ENCODE results near the gene DHX40. TPM values are rescaled to one million over a fixed set of nuclear protein-coding genes. Genes with fewer than 3 reads are reported as not detected.

The DHX40 gene
- total and polyA plus RNA-seq, 2 of the 13 experiments (the other 11 are each of a cell fraction or from before 2014, with no cell fraction given) = 22.2 to 37.0 TPM

DNA sequence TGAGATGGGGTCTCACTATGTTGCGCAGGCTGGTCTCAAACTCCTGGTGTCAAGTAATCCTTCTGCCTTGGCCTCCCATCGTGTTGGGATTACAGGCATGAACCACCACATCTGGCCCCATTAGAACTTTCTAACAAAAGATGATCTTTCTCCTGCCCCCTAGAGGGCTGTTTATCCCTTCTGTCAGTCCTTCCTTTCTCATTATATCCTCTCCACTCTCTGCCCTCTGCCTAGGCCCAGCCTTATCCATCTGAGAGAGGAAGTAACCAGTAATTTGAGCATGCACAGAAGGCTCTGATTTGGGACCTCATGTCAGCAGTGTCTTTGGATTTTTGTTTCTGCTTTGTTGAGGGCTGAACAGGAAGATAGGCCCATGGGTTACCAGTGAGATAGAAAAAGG, 4.4 kb upstream of the DHX40 start (continued):
- TF ChIP-seq, protein P1, sequence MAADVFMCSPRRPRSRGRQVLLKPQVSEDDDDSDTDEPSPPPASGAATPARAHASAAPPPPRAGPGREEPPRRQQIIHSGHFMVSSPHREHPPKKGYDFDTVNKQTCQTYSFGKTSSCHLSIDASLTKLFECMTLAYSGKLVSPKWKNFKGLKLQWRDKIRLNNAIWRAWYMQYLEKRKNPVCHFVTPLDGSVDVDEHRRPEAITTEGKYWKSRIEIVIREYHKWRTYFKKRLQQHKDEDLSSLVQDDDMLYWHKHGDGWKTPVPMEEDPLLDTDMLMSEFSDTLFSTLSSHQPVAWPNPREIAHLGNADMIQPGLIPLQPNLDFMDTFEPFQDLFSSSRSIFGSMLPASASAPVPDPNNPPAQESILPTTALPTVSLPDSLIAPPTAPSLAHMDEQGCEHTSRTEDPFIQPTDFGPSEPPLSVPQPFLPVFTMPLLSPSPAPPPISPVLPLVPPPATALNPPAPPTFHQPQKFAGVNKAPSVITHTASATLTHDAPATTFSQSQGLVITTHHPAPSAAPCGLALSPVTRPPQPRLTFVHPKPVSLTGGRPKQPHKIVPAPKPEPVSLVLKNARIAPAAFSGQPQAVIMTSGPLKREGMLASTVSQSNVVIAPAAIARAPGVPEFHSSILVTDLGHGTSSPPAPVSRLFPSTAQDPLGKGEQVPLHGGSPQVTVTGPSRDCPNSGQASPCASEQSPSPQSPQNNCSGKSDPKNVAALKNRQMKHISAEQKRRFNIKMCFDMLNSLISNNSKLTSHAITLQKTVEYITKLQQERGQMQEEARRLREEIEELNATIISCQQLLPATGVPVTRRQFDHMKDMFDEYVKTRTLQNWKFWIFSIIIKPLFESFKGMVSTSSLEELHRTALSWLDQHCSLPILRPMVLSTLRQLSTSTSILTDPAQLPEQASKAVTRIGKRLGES (CRISPR knock-in tag; IDR thresholded peaks at IDR 0.05; ENCODE audit: borderline replicate concordance) = no peak
- TF ChIP-seq ZNF629 (CRISPR knock-in tag; conservative IDR thresholded peaks at IDR 0.05) = no peak
- no peak for TF ChIP-seq TBX2 (CRISPR knock-in tag; IDR thresholded peaks at IDR 0.05; ENCODE audit: borderline replicate concordance)
- TF ChIP-seq ZMYM4 (CRISPR knock-in tag; IDR thresholded peaks at IDR 0.05) = 0 out of 2 replicates have a peak, but pooled peaks have one; percentile 34

- DNase-seq (ENCODE audit: low spot score) (peak; percentile 80), ATAC-seq (peak; percentile 96), FAIRE-seq (peak; percentile 94)
- H3K27me3 ChIP-seq (ENCODE audit: control insufficient read depth in 1 of 2, insufficient read depth in 2 of 2, low read length in 2 of 2) = no peaks in the 10 kb centered on the region; a peak in 1 of 5 replicates
- peaks cover 11% of the 10 kb centered on the region for H3K79me2 ChIP-seq (ENCODE audit: insufficient read depth, low read length)
- BruUV-seq (replicated peaks) = no TSS peak
- H3K36me3 ChIP-seq (replicated peaks in 1 of 2; ENCODE audit: control insufficient read depth in 1 of 2, insufficient read depth in 2 of 2, low read length in 2 of 2) = 0 out of 5 replicates have a peak, but pooled peaks cover 0 to 3% of the 10 kb centered on the region in 2 experiments
- peak overlapping the region; percentile 83 for H2AFZ ChIP-seq (ENCODE audit: low read length)
- peak overlapping the region; percentile 65 for H3K4me2 ChIP-seq (ENCODE audit: low read depth, low read length)
- H3K9me3 ChIP-seq (ENCODE audit: low read length) = no peaks in the 10 kb centered on the region
- POLR2A ChIA-PET = interaction anchor here (0.5 to 2.1 kb wide), 3 partner anchors 53 to 399 kb away, joined by 3 to 17 read pairs (median 4); partner anchors contain the start of genes CLTC and RNFT1
- peak overlapping the region; percentile 88 to 95 (median 88) for H3K4me3 ChIP-seq (replicated peaks in 1 of 3; ENCODE audit: insufficient read depth in 1 of 3, low read depth in 2 of 3, low read length in 3 of 3)
- peak overlapping the region; percentile 63 for H3K9ac ChIP-seq (ENCODE audit: insufficient read depth, low read depth, low read length)
- peak overlapping the region; percentile 29 for H3K27ac ChIP-seq (ENCODE audit: extremely low read length, insufficient read depth, low read length)
- CTCF ChIA-PET (ENCODE audit: low intra/inter-chr PET ratio, low total read pairs) = no interaction called here
- no peaks in the 10 kb centered on the region for H4K20me1 ChIP-seq (ENCODE audit: insufficient read depth, low read length)
- 0% methylated on average over 4 of the region's 9 CpGs for WGBS (ENCODE audit: low lambda C conversion rate)
- H3K4me1 ChIP-seq (ENCODE audit: insufficient read depth, low read length) = peaks cover 16% of the 10 kb centered on the region
- intact Hi-C loops (cut with micrococcal nuclease; ENCODE audit: unreplicated experiment) (loop anchor here (2.0 kb wide), 1 partner anchor 43 kb away; no protein-coding TSS in a partner anchor), in situ Hi-C loops (cut with HindIII; ENCODE audit: extremely low pct_ligation_motif_present, low pct_unique_long_range_greater_than_20kb) (no loop called here)
- TF ChIP-seq SP2 (CRISPR knock-in tag; IDR thresholded peaks at IDR 0.05) (peak; percentile 9; the same call in 1 of the 2 replicates), NR1H2 (CRISPR knock-in tag; IDR thresholded peaks at IDR 0.05; ENCODE audit: borderline replicate concordance, low read depth) (no peak), ZSCAN20 (CRISPR knock-in tag; IDR thresholded peaks at IDR 0.05; ENCODE audit: borderline replicate concordance) (peak; percentile 72), ZNF724P (CRISPR knock-in tag; IDR thresholded peaks at IDR 0.05; ENCODE audit: borderline replicate concordance) (peak; percentile 10; the same call in 1 of the 2 replicates), ZNF619 (CRISPR knock-in tag; IDR thresholded peaks at IDR 0.05) (0 out of 2 replicates have a peak, but pooled peaks have one; percentile 1), HOXA5 (CRISPR knock-in tag; IDR thresholded peaks at IDR 0.05) (0 out of 2 replicates have a peak, but pooled peaks have one; percentile 28), HIC2 (CRISPR knock-in tag; IDR thresholded peaks at IDR 0.05; ENCODE audit: low read depth) (0 out of 2 replicates have a peak, but pooled peaks have one; percentile 8), ZNF501 (CRISPR knock-in tag; IDR thresholded peaks at IDR 0.05) (peak; percentile 11), EED (CRISPR knock-in tag; IDR thresholded peaks at IDR 0.05) (no peak), FOXK1 (CRISPR knock-in tag; IDR thresholded peaks at IDR 0.05; ENCODE audit: borderline replicate concordance, low read depth) (no peak), ZNF652 (CRISPR knock-in tag; IDR thresholded peaks at IDR 0.05; ENCODE audit: borderline replicate concordance, low read depth) (no peak), TFAP4 (IDR thresholded peaks at IDR 0.05; ENCODE audit: borderline replicate concordance, low read depth) (peak; percentile 67; the same call in 1 of the 2 replicates)
- TF ChIP-seq, protein P2, sequence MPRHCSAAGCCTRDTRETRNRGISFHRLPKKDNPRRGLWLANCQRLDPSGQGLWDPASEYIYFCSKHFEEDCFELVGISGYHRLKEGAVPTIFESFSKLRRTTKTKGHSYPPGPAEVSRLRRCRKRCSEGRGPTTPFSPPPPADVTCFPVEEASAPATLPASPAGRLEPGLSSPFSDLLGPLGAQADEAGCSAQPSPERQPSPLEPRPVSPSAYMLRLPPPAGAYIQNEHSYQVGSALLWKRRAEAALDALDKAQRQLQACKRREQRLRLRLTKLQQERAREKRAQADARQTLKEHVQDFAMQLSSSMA (CRISPR knock-in tag; IDR thresholded peaks at IDR 0.05) = 0 out of 2 replicates have a peak, but pooled peaks have one; percentile 60
Measured at GRCh38 chr17:59565959-59566324, 532 bp downstream of the DHX40 start.

Data from HepG2 (cell line).